ENCODE results near the gene TMEM263. TPM values are rescaled to one million over a fixed set of nuclear protein-coding genes. Genes with fewer than 3 reads are reported as not detected.

TMEM263 gene
- total and polyA plus RNA-seq, 8 donors = 12.9 to 108 (median 29.9) TPM

GRCh38 chr12:107007411-107007810 is 51.7 kb downstream of the TMEM263 start:
- no peak for TF ChIP-seq EP300 (IDR thresholded peaks at IDR 0.05)
- no peak for TF ChIP-seq POLR2A (IDR thresholded peaks at IDR 0.05)
- TF ChIP-seq POLR2AphosphoS5 (IDR thresholded peaks at IDR 0.05) = no peak
- no peak for TF ChIP-seq CTCF (IDR thresholded peaks at IDR 0.05)

GRCh38 chr12:107011519-107011918 is 55.8 kb downstream of the TMEM263 start:
- TF ChIP-seq POLR2A (IDR thresholded peaks at IDR 0.05) = no peak
- H3K27ac ChIP-seq = no peak overlapping the region
- H3K36me3 ChIP-seq = no peaks in the 10 kb centered on the region
- no peaks in the 10 kb centered on the region for H3K4me1 ChIP-seq
- no peak for DNase-seq
- no peaks in the 10 kb centered on the region for H3K9me3 ChIP-seq
- H3K27me3 ChIP-seq = no peaks in the 10 kb centered on the region
- intact Hi-C loops (cut with DNase I; ENCODE audit: low total_unique reads) = no loop called here
- 89 to 96% (median 94%) methylated on average over 2 of the region's 2 CpGs for WGBS, 5 donors
- H3K4me3 ChIP-seq = no peak overlapping the region

More at GRCh38 chr12:107007411-107007810, 51.7 kb downstream of the TMEM263 start:
- intact Hi-C loops (cut with DNase I; ENCODE audit: low total_unique reads) = no loop called here
- Histone ChIP-seq H3K27me3 (no peaks in the 10 kb centered on the region), H3K4me3 (no peak overlapping the region), H3K27ac (no peak overlapping the region), H3K9me3 (no peaks in the 10 kb centered on the region), H3K36me3 (peaks cover 0 to 4% (median 0%) of the 10 kb centered on the region in 4 donors), H3K4me1 (peaks cover 0 to 9% (median 3%) of the 10 kb centered on the region in 4 donors)
- no peak for DNase-seq
- WGBS, 5 donors = 93 to 96% (median 95%) methylated on average over 4 of the region's 4 CpGs

GRCh38 chr12:107012736-107013425 is 57.2 kb downstream of the TMEM263 start:
- Histone ChIP-seq H3K9me3 (no peaks in the 10 kb centered on the region), H3K4me1 (no peaks in the 10 kb centered on the region), H3K36me3 (no peaks in the 10 kb centered on the region), H3K4me3 (no peak overlapping the region), H3K27me3 (no peaks in the 10 kb centered on the region), H3K27ac (no peak overlapping the region)
- intact Hi-C loops (cut with DNase I; ENCODE audit: low total_unique reads) = no loop called here
- WGBS, 5 donors = 93 to 100% (median 95%) methylated on average over 1 of the region's 1 CpG
- no peak for TF ChIP-seq EP300 (IDR thresholded peaks at IDR 0.05)
- TF ChIP-seq POLR2A (IDR thresholded peaks at IDR 0.05) = no peak
- no peak for TF ChIP-seq CTCF (IDR thresholded peaks at IDR 0.05)
- TF ChIP-seq POLR2AphosphoS5 (IDR thresholded peaks at IDR 0.05) = no peak
- no peak for DNase-seq

- intact Hi-C loops (cut with DNase I; ENCODE audit: low total_unique reads) = no loop called here
- WGBS, 5 donors = 50 to 75% (median 54%) methylated on average over 3 of the region's 3 CpGs
- peaks cover 0 to 6% (median 0%) of the 10 kb centered on the region in 4 donors for H3K36me3 ChIP-seq
- H3K4me1 ChIP-seq = no peaks in the 10 kb centered on the region
- DNase-seq = peak; percentile 43 to 57
- peak in 1 of 3 donors; percentile 32 for TF ChIP-seq POLR2AphosphoS5 (IDR thresholded peaks at IDR 0.05)
- peak in 4 of 7 experiments; percentile 29 to 77 (median 49) for TF ChIP-seq CTCF (IDR thresholded peaks at IDR 0.05)
- no peak for TF ChIP-seq POLR2A (IDR thresholded peaks at IDR 0.05)
- TF ChIP-seq EP300 (IDR thresholded peaks at IDR 0.05) = no peak
- H3K27ac ChIP-seq = no peak overlapping the region
- no peak overlapping the region for H3K4me3 ChIP-seq
- no peaks in the 10 kb centered on the region for H3K27me3 ChIP-seq
- H3K9me3 ChIP-seq = no peaks in the 10 kb centered on the region
Measured at GRCh38 chr12:107014055-107014454, 58.3 kb downstream of the TMEM263 start.

GRCh38 chr12:107017042-107017441 is 61.3 kb downstream of the TMEM263 start:
- no peaks in the 10 kb centered on the region for H3K4me1 ChIP-seq
- no peak overlapping the region for H3K4me3 ChIP-seq
- no peak overlapping the region for H3K27ac ChIP-seq
- no peak for TF ChIP-seq POLR2A (IDR thresholded peaks at IDR 0.05)
- TF ChIP-seq EP300 (IDR thresholded peaks at IDR 0.05) = no peak
- no peak for TF ChIP-seq CTCF (IDR thresholded peaks at IDR 0.05)
- no peak for TF ChIP-seq POLR2AphosphoS5 (IDR thresholded peaks at IDR 0.05)
- WGBS, 5 donors = 91 to 97% (median 93%) methylated on average over 4 of the region's 4 CpGs
- intact Hi-C loops (cut with DNase I; ENCODE audit: low total_unique reads) = no loop called here
- H3K27me3 ChIP-seq = no peaks in the 10 kb centered on the region
- no peak for DNase-seq
- H3K9me3 ChIP-seq = no peaks in the 10 kb centered on the region
- H3K36me3 ChIP-seq = peaks cover 0 to 20% (median 10%) of the 10 kb centered on the region in 4 donors
